HepG2 (cell line): ENCODE measurements around the gene OLFM1.

ENCODE experiments used
- BCL6 ChIP-seq: IDR thresholded peaks from 2 replicates; pipeline ENCODE4 v1.6.1; 2016; ENCODE audit warnings: missing genetic modification reagents, missing compliant biosample characterization
- CTCF ChIP-seq: sonication (generic); formaldehyde crosslinking; IDR thresholded peaks from 2 replicates; pipeline ENCODE4 v1.5.0; 2020; ENCODE audit warnings: mild to moderate bottlenecking, missing genetic modification reagents, moderate library complexity
- E2F5 ChIP-seq: sonication (generic); formaldehyde crosslinking; conservative IDR thresholded peaks from 2 replicates; pipeline ENCODE4 v1.4.0; 2020; ENCODE audit warnings: missing genetic modification reagents
- EZH2 ChIP-seq: conservative IDR thresholded peaks from 2 replicates; pipeline ENCODE4 v1.6.1; 2012; ENCODE audit warnings: mild to moderate bottlenecking, low read depth, low read length, moderate library complexity
- MAFG ChIP-seq: sonication (generic); formaldehyde crosslinking; IDR thresholded peaks from 2 replicates; pipeline ENCODE4 v1.5.1; 2020; ENCODE audit warnings: mild to moderate bottlenecking, missing genetic modification reagents
- MXI1 ChIP-seq: IDR thresholded peaks from 3 replicates; pipeline ENCODE4 v1.6.1; 2012; ENCODE audit warnings: low read depth, low read length, inconsistent platforms, borderline replicate concordance
- PPARG ChIP-seq: conservative IDR thresholded peaks from 2 replicates; pipeline ENCODE4 v1.6.1; 2016; ENCODE audit warnings: missing biosample characterization, missing genetic modification reagents
- SIN3B ChIP-seq: fragments of 150-350 bp; IDR thresholded peaks from 2 replicates; pipeline ENCODE4 v1.6.1; 2014; ENCODE audit warnings: low read length
- SYNCRIP ChIP-seq: fragments of 200-400 bp; formaldehyde crosslinking; IDR thresholded peaks from 2 replicates; pipeline ENCODE4 v1.6.1; 2018; ENCODE audit warnings: mild to moderate bottlenecking, low read depth, low read length; ENCODE audit not compliant: insufficient read depth
- ZNF20 ChIP-seq: sonication (generic); formaldehyde crosslinking; IDR thresholded peaks from 2 replicates; pipeline ENCODE4 v1.4.0; 2020; ENCODE audit warnings: mild to moderate bottlenecking, moderate library complexity, missing genetic modification reagents
- ZNF232 ChIP-seq: sonication (generic); formaldehyde crosslinking; IDR thresholded peaks from 2 replicates; pipeline ENCODE4 v1.4.0; 2020; ENCODE audit warnings: missing genetic modification reagents, borderline replicate concordance
- ZNF530 ChIP-seq: sonication (generic); formaldehyde crosslinking; IDR thresholded peaks from 2 replicates; pipeline ENCODE4 v1.5.0; 2020; ENCODE audit warnings: low read depth, mild to moderate bottlenecking, missing genetic modification reagents

- TF ChIP-seq SYNCRIP, result no peak
- no peak for TF ChIP-seq EZH2
- TF ChIP-seq E2F5 (CRISPR knock-in tag), result no peak
- no peak for TF ChIP-seq CTCF (CRISPR knock-in tag)
- no peak for TF ChIP-seq SIN3B
- no peak for TF ChIP-seq ZNF20
- no peak for TF ChIP-seq PPARG (CRISPR knock-in tag)
- no peak for TF ChIP-seq BCL6 (CRISPR knock-in tag)
- TF ChIP-seq ZNF232 (CRISPR knock-in tag), result no peak
- TF ChIP-seq MXI1, result no peak
- no peak for TF ChIP-seq ZNF530 (CRISPR knock-in tag)
- no peak for TF ChIP-seq MAFG (CRISPR knock-in tag)
These were observed 4.9 kb upstream of the OLFM1 start for GRCh38 chr9:135082536-135082935.
